NCI-H2227 (cell line): Measurements from ENCODE around the gene ZNF468.
"Not testable (repeated sequence)": the region's sequence is repeated elsewhere in the genome, so short reads cannot be mapped to it uniquely, and the experiment has no call there.

Experiments
- DNase-seq: peaks from one replicate; lab custom pipeline; 2025; ENCODE audit not compliant: unreplicated experiment; lab: John Stamatoyannopoulos, UW

ZNF468 gene

DNA sequence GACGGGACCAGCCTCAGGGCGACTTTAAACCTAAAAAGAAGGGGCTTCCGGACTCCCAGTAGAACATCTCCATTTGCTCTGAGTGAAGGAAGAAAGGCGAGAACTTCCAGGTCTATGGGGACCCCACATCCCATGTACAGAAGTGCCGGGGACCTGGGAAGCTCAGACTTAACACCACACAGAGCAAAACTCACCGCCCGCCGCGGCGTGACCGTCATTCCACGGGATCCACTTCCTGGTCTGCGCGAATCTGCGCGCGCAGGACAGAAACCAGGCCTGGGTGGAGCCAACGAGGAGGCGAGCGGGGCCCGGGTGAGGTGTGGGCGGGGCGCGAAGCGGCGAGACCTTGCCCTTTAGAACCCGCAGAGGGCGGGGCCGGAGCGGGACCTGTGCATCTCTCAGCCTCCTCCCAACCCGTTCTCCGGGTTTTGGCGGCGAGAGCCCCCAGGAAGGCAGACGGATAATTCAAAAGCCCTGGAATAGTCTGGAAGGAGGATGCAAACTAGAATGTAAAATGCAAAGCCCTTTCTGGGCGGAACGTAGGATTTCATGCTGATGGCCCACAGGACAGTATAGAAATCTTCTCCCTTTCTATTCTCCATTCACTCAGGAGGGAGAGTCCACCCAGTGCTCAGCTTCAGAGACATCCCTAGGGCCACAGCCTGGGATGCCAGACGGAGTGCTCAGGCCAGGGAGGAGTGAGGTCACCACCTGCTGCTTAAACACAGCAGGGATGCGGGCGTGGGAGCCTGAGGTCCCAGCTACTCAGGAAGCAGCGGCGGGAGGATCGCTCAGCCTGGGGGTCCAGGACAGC is at the start of gene ZNF468:
ZNF468 (minus strand) TSS at position 242 of the 814 bp plus-strand sequence. CDS start 3,347 bp downstream, outside the sequence.
- DNase-seq = peak; percentile 87

- not testable (repeated sequence) for DNase-seq
Observed at GRCh38 chr19:52904052-52904780, 46.8 kb upstream of the ZNF468 start.

GRCh38 chr19:52901842-52902241 is 44.4 kb upstream of the ZNF468 start:
- DNase-seq = no peak

DNA sequence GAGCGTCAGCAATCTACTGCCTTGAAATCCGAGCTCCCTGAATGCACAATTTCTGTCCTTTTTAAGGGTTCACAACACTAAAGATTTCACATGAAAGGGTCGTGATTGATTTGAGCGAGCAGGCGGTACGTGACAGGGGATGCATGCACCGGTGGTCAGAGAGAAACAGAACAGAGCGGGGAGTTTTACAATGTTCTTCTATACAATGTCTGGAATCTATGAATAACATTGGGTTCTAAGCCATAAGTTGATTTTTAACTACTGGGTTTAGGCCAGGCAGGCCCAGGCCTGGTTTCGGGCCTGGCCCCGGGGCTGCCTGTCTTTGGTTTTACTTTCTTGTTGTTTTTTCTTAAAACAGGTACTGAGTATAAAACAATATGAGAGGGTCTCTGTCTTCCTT is 41.2 kb upstream of the ZNF468 start:
- DNase-seq = not testable (repeated sequence)

DNA sequence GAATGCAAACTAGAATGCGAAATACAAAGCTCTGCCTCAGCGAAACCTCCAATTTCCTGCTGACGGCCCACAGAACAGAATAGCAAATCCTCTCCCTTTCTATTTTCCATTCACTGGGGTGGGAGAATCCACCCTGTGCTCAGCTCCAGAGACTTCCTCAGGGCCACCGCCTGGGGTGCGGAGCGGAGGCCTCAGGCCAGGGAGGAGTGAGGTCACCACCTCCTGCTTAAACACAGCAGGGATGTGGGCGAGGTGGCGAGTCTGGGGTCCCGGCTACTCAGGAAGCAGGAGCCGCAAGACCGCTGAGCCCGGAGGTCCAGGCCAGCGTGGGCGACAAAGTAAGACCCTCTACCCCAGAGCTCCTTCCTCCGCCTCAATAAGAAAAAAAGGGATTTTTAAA is 40.7 kb upstream of the ZNF468 start:
- no peak for DNase-seq

GRCh38 chr19:52897138-52897935 is 39.9 kb upstream of the ZNF468 start, which contains the start of gene ZNF320:
TSS of gene ZNF320 (minus strand) at chr19:52897635. CDS start at chr19:52890255, 7,380 bp downstream.
- peak; percentile 99 for DNase-seq

DNA sequence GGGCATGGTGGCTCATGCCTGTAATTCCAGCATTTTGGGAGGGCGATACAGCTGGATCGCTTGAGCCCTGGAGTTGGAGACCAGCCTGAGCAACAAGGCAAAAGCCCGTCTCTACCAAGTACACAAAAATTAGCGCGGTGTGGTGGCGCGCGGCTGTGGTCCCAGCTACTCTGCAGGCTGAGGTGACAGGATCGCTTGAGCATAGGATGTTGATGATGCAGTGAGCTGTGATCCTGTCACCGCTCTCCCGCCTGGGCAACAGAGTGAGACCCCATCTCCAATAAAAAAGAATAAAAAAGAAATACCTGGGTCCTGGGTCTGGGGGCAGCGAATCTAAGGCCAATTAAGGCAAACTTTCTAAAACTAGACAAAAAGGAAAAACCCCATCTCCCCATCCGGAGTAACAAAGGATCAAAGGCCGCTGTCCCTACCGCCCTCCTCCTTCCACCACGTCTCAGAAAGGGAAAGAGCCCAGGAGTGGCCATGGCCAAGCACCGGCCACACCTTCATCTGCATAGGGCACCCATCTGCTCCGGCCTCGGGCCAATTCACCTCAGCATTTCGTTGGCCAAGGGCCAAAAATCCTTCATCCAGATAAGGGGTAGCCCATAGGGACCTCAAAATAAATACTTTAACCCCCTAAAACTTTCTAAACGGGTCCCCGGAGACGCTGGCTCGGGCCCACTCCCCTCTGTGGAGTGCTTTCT is 39.2 kb upstream of the ZNF468 start:
- DNase-seq = peak; percentile 67

- no peak for DNase-seq
Observed at GRCh38 chr19:52891336-52891735, 33.9 kb upstream of the ZNF468 start.

DNA sequence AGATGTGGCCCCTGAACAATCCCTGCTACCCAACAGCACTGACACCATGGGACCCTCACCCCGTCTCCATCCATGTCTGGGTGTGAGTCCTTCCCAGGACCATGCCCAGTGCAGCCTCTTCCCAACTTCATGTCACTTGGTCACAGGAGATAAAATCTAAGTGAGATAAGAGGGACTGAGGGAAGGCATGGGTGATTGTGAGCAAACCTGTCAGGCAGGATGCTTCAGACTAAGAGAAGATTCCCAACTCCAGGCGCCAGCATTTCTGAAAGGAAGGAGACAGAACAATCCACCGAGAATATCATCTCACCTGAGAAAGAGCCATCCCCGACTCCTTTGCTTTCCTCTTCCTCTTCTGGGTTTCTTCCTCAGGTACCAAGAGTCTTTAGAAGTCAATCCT is 32.5 kb upstream of the ZNF468 start:
- no peak for DNase-seq

DNA sequence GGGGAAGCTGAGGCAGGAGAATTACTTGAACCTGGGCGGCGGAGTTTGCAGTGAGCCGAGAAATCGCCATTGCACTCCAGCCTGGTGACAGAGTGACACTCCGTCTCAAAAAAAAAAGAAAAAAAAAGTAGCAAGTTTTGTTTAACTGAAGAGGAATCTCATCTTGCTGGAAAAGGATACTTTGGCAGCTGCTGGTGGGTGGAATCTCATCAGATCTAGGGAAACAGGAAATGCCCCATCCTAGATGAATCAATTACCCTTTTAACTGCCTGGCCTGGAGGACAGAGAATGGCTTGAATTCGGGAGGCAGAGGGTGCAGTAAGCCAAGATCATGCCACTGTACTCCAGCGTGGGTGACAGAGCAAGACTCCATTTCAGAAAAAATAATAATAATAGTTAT is 31.7 kb upstream of the ZNF468 start:
- DNase-seq = no peak

DNA sequence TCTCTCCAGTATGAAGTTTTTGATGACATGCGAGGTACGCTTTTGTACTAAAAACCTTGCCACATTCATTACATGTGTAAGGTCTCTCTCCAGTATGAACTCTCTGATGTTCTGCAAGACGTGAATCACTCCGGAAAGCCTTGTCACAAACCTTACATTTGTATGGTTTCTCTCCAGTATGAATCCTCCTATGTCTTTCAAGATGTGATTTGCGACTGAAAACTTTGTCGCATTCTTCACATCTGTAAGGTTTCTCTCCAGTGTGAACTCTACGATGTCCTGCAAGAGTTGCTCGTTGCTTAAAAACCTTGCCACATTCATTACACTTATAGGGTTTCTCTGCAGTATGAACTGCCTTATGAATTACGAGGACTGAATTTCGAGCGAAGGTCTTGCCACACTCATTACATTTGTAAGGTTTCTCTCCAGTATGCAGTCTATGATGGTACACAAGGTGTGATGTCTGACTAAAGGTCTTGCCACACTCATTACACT is 23.5 kb upstream of the ZNF468 start:
- DNase-seq = no peak

GRCh38 chr19:52872996-52873395 is 15.6 kb upstream of the ZNF468 start:
- DNase-seq = not testable (repeated sequence)

DNA sequence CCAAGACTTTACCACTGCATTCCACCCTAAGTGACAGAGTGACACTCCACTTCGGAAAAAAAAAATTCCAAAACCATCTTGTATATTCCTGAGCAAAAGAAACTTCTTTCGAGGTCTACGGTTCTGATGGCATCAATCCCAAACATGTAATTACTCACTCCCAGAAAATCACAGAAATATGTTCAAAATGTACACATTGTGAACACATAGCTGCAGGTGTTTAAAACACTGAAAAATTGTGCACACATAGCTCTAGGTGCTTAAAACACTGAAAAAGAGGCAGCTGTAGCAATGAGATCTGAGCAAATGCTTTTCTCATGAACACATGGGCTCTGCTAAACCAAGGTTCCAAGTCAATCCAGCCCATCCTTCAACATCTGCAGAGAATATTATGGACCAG is 14.0 kb upstream of the ZNF468 start:
- no peak for DNase-seq

DNA sequence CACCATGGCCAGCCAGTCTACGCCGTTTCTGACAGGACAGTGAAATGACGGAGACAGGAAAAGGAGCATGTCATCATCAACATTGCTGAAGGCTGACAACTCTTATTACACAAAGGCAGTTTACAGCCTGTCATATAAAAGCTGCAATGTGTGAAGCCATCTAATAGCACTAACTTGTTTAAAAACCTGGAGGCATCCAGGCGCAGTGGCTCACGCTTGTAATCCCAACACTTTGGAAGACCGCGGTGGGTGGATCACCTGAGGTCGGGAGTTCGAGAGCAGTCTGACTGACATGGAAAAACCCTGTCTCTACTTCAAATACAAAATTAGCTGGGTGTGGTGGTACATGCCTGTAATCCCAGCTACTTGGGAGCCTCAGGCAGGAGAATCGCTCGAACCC is 10.6 kb upstream of the ZNF468 start:
- not testable (repeated sequence) for DNase-seq

DNA sequence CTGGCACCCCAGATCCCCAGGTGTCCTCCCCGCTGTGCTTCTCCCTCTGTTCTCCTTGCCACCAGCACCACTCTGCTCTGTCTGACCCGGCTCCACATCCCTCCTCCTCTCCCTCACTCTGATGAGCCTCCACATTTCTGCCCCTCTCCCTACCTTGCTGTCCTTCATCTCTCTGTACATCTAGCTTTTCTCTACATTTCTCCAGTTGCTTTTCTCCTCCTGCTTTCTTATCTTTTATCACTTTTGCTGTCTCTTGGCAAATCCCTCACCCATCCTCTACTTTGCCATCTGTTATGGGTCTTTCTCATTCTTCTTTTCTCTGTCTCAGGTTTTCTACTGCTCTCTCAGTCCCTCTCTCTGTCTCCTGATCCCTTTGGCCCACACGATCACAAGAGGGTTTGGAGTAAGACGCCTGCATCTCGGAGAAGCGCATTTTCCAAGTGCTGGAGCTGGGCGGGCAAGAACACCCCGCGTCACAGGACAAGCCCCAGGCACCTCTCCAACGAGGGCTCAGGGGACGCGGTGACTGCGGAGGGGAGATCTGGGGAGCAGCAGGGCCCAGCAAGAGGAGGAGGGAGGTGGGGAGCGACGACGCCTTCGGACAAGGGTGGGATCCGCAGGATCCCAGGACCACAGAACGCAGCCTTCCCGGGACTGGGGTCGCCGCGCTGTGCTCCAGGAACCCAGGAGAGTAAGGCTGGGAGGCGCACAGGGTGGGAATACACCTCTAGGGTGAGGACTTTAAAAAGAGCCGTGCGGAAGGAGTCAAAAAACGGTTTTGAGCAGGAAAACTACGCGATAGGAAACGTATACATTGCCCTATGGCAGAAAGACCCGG is 660 bp downstream of the ZNF468 start:
- peak; percentile 61 for DNase-seq

DNA sequence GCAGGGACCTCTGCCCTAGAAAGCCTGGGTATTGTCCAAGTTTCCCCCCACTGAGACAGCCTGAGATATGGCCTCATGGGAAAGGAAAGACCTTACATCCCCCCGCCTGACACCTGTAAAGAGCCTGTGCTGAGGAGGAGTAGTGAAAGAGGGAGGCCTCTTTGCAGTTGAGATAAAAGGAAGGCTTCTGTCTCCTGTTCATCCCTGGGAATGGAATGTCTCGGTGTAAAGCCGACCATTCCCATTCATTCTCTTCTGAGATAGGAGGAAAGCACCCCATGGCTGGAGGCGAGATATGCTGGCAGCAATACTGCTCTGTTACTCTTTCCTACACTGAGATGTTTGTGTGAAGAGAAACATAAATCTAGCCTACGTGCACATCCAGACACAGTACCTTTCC is 10.1 kb downstream of the ZNF468 start:
- not testable (repeated sequence) for DNase-seq

- DNase-seq = not testable (repeated sequence)
Observed at GRCh38 chr19:52840825-52841465, 16.5 kb downstream of the ZNF468 start.

GRCh38 chr19:52834289-52834688 is 23.1 kb downstream of the ZNF468 start:
- not testable (repeated sequence) for DNase-seq

GRCh38 chr19:52833541-52833940 is 23.9 kb downstream of the ZNF468 start:
- DNase-seq = not testable (repeated sequence)
